ENCODE data around the gene BIN1. TPM values are rescaled to one million over a fixed set of nuclear protein-coding genes. Genes with fewer than 3 reads are reported as not detected.
A peak's percentile ranks its signal among the peaks of the same experiment; 100 is the strongest.

BIN1 gene
- total RNA-seq, 1 donor from 2014 or later, result 50.2 TPM

DNA sequence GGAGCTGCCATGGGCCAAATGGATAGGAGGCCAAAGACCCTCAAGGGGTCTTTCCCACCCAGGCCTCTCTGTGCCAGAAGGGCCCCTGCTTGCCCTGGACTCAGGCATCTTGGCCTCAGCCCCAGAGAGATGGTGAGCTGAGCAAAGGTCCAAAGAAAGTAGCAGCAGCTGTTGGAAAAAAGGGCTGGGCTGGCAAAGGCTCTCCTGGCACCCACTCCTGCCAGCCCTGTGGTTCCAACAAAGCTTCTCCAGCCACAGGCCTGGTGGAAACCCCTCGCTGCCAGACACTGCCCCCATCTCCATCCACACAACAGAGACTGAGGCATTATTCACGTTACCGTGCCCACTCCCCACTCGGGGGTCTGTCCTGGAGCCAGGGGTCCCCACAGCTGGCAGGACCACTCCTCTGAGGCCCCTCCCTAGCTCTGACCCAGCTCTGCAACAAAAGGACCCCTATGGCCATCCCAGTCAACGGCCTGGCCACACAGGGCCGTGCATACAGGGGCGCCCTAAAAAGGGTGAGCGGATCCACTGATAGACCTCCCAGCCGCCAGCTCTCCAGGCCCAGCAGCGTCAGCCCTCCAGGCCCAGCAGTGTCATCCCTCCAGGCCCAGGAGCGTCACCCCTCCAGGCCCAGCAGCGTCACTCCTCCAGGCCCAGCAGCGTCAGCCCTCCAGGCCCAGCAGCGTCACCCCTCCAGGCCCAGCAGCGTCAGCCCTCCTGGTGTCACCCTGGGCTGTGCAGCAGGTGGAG lies 10.1 kb downstream of the BIN1 start:
- no peaks in the 10 kb centered on the region for H3K27me3 ChIP-seq (ENCODE audit: insufficient read depth, low read length)
- H2AFZ ChIP-seq (ENCODE audit: low read depth, low read length), result no peak overlapping the region
- no peaks in the 10 kb centered on the region for H3K36me3 ChIP-seq (ENCODE audit: insufficient read depth, low read length)
- peaks cover 86% of the 10 kb centered on the region for H3K79me2 ChIP-seq (ENCODE audit: insufficient read depth, low read length)
- H3K4me1 Mint-ChIP-seq (ENCODE audit: low read depth, unreplicated experiment), result peaks cover 64% of the 10 kb centered on the region
- no peak overlapping the region for H3K4me3 ChIP-seq (ENCODE audit: insufficient read depth, low read depth, low read length)
- FAIRE-seq, result no peak
- no peak overlapping the region for H3K4me3 Mint-ChIP-seq (ENCODE audit: unreplicated experiment)
- no peak for TF ChIP-seq EZH2 (IDR thresholded peaks at IDR 0.05; ENCODE audit: insufficient read depth, low read length)
- TF ChIP-seq, protein P1, sequence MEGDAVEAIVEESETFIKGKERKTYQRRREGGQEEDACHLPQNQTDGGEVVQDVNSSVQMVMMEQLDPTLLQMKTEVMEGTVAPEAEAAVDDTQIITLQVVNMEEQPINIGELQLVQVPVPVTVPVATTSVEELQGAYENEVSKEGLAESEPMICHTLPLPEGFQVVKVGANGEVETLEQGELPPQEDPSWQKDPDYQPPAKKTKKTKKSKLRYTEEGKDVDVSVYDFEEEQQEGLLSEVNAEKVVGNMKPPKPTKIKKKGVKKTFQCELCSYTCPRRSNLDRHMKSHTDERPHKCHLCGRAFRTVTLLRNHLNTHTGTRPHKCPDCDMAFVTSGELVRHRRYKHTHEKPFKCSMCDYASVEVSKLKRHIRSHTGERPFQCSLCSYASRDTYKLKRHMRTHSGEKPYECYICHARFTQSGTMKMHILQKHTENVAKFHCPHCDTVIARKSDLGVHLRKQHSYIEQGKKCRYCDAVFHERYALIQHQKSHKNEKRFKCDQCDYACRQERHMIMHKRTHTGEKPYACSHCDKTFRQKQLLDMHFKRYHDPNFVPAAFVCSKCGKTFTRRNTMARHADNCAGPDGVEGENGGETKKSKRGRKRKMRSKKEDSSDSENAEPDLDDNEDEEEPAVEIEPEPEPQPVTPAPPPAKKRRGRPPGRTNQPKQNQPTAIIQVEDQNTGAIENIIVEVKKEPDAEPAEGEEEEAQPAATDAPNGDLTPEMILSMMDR (IDR thresholded peaks at IDR 0.05; ENCODE audit: insufficient read depth, low read depth, low read length), result no peak
- peaks cover 91% of the 10 kb centered on the region for H4K20me1 ChIP-seq (ENCODE audit: insufficient read depth, low read length)
- no peak overlapping the region for H3K9ac ChIP-seq (ENCODE audit: low read length)
- H3K9me3 Mint-ChIP-seq (ENCODE audit: unreplicated experiment), result no peaks in the 10 kb centered on the region
- H3K27ac ChIP-seq (ENCODE audit: low read depth, low read length), result no peak overlapping the region
- H3K4me1 ChIP-seq (ENCODE audit: insufficient read depth, low read length), result peaks cover 29% of the 10 kb centered on the region
- H3K9me3 ChIP-seq (ENCODE audit: insufficient read depth, low read depth, low read length), result no peaks in the 10 kb centered on the region
- H3K27ac Mint-ChIP-seq (ENCODE audit: unreplicated experiment), result no peak overlapping the region
- DNase-seq (ENCODE audit: low read depth), result no peak
- peaks cover 2% of the 10 kb centered on the region for H3K27me3 Mint-ChIP-seq (ENCODE audit: low read depth, unreplicated experiment)
- H3K4me2 ChIP-seq (ENCODE audit: low read length), result no peak overlapping the region
- no peaks in the 10 kb centered on the region for H3K36me3 Mint-ChIP-seq (ENCODE audit: low read depth, unreplicated experiment)

DNA sequence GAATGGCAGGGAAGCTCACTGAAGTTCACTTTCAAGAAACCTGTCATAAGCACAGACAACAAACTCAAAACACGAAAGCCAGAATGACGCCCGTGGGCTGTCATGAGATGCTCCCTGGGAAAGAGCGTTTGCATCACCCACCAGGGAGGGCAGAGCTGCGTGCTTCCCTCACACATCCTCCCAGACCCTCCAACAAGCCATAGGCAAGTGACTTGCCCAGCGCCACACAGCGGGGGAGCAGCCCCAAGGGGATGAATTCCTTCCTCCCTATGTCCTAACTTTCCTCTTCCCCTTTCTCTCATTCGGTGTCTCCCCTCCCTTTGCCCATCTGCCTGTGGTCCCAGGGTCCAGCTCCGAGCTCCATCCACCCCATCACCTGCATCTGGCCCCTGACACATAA lies 10.7 kb downstream of the BIN1 start:
- DNase-seq (ENCODE audit: low read depth) (no peak), FAIRE-seq (no peak)
- no peak overlapping the region for H3K4me2 ChIP-seq (ENCODE audit: low read length)
- H3K9ac ChIP-seq (ENCODE audit: low read length), result no peak overlapping the region
- no peaks in the 10 kb centered on the region for H3K36me3 ChIP-seq (ENCODE audit: insufficient read depth, low read length)
- Mint-ChIP-seq H3K9me3 (ENCODE audit: unreplicated experiment) (no peaks in the 10 kb centered on the region), H3K36me3 (ENCODE audit: low read depth, unreplicated experiment) (no peaks in the 10 kb centered on the region), H3K27me3 (ENCODE audit: low read depth, unreplicated experiment) (peaks cover 2% of the 10 kb centered on the region), H3K27ac (ENCODE audit: unreplicated experiment) (no peak overlapping the region), H3K4me3 (ENCODE audit: unreplicated experiment) (peak overlapping the region; percentile 15), H3K4me1 (ENCODE audit: low read depth, unreplicated experiment) (peaks cover 60% of the 10 kb centered on the region)
- H3K9me3 ChIP-seq (ENCODE audit: insufficient read depth, low read depth, low read length), result no peaks in the 10 kb centered on the region
- no peaks in the 10 kb centered on the region for H3K27me3 ChIP-seq (ENCODE audit: insufficient read depth, low read length)
- no peak overlapping the region for H3K4me3 ChIP-seq (ENCODE audit: insufficient read depth, low read depth, low read length)
- H3K27ac ChIP-seq (ENCODE audit: low read depth, low read length), result no peak overlapping the region
- peaks cover 82% of the 10 kb centered on the region for H3K79me2 ChIP-seq (ENCODE audit: insufficient read depth, low read length)
- TF ChIP-seq EZH2 (IDR thresholded peaks at IDR 0.05; ENCODE audit: insufficient read depth, low read length), result no peak
- TF ChIP-seq, protein P1 (IDR thresholded peaks at IDR 0.05; ENCODE audit: insufficient read depth, low read depth, low read length), result no peak
- peaks cover 28% of the 10 kb centered on the region for H3K4me1 ChIP-seq (ENCODE audit: insufficient read depth, low read length)
- no peak overlapping the region for H2AFZ ChIP-seq (ENCODE audit: low read depth, low read length)
- peaks cover 87% of the 10 kb centered on the region for H4K20me1 ChIP-seq (ENCODE audit: insufficient read depth, low read length)

DNA sequence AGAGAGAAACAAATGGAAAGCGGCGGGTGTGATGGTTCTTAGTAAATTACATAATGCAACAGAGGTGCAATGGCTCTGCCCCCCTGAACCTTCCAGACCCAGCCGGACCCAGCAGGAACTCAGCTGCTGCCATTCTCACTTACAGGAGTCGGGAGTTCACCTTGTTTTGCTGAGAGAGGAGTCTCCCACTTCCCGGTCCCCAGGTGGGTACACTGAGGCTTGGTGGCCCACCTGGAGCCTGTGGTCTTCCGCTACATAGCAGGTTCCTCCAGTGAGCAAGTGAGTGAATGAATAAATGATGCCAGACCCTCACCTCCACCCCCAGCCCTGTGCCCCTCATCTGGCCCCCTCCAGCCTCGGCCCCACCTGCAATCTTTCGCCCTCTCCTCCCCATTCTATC lies 11.2 kb downstream of the BIN1 start:
- Histone ChIP-seq H3K36me3 (ENCODE audit: insufficient read depth, low read length) (no peaks in the 10 kb centered on the region), H3K79me2 (ENCODE audit: insufficient read depth, low read length) (peaks cover 78% of the 10 kb centered on the region), H3K9me3 (ENCODE audit: insufficient read depth, low read depth, low read length) (no peaks in the 10 kb centered on the region), H3K27me3 (ENCODE audit: insufficient read depth, low read length) (no peaks in the 10 kb centered on the region), H3K4me1 (ENCODE audit: insufficient read depth, low read length) (peaks cover 23% of the 10 kb centered on the region), H3K9ac (ENCODE audit: low read length) (no peak overlapping the region), H4K20me1 (ENCODE audit: insufficient read depth, low read length) (peaks cover 87% of the 10 kb centered on the region), H2AFZ (ENCODE audit: low read depth, low read length) (no peak overlapping the region), H3K4me3 (ENCODE audit: insufficient read depth, low read depth, low read length) (no peak overlapping the region), H3K27ac (ENCODE audit: low read depth, low read length) (no peak overlapping the region), H3K4me2 (ENCODE audit: low read length) (no peak overlapping the region)
- Mint-ChIP-seq H3K4me1 (ENCODE audit: low read depth, unreplicated experiment) (peaks cover 55% of the 10 kb centered on the region), H3K27ac (ENCODE audit: unreplicated experiment) (no peak overlapping the region), H3K36me3 (ENCODE audit: low read depth, unreplicated experiment) (peaks cover under 1% of the 10 kb centered on the region), H3K27me3 (ENCODE audit: low read depth, unreplicated experiment) (peaks cover 2% of the 10 kb centered on the region), H3K4me3 (ENCODE audit: unreplicated experiment) (no peak overlapping the region), H3K9me3 (ENCODE audit: unreplicated experiment) (no peaks in the 10 kb centered on the region)
- FAIRE-seq (no peak), DNase-seq (ENCODE audit: low read depth) (no peak)
- TF ChIP-seq, protein P1 (IDR thresholded peaks at IDR 0.05; ENCODE audit: insufficient read depth, low read depth, low read length), result no peak
- TF ChIP-seq EZH2 (IDR thresholded peaks at IDR 0.05; ENCODE audit: insufficient read depth, low read length), result no peak

Data from astrocyte (in vitro differentiated cells and primary cell).